Heart right ventricle (tissue), 16 donors: ENCODE results near the gene HS3ST4. TPM values are rescaled to one million over a fixed set of nuclear protein-coding genes. Genes with fewer than 3 reads are reported as not detected.

Source experiments
- ATAC-seq, 8 donors: fragments of 200-7000 bp; cut with Tn5 transposase; one replicate each; pipeline ENCODE4 v1.9.1; 2020; ENCODE audit warnings: mild to moderate bottlenecking in 8 of 8, moderate library complexity in 8 of 8, moderate number of reproducible peaks in 1 of 8
- DNase-seq, 2 donors: peaks; one replicate each; pipeline ENCODE4 v3.0.0-alpha.2; 2020
- H3K27ac ChIP-seq, 10 donors: fragments of 200-600 bp; sonication (generic) in 2 of 10; one replicate each; pipeline versions ENCODE4 v1.5.0 to v1.8.0; 2020 to 2022; ENCODE audit warnings: mild to moderate bottlenecking in 3 of 10
- H3K27me3 ChIP-seq, 7 donors: fragments of 200-600 bp; one replicate each; pipeline ENCODE4 v1.8.0; 2021 to 2022; ENCODE audit warnings: mild to moderate bottlenecking in 2 of 7
- H3K36me3 ChIP-seq, 9 donors: fragments of 200-600 bp; sonication (generic) in 1 of 9; one replicate each; pipeline versions ENCODE4 v1.5.0 to v1.8.0; 2020 to 2022; ENCODE audit warnings: mild to moderate bottlenecking in 2 of 9
- H3K4me1 ChIP-seq, 9 donors: fragments of 200-600 bp; sonication (generic) in 1 of 9; one replicate each; pipeline versions ENCODE4 v1.5.0 to v1.8.0; 2020 to 2022; ENCODE audit warnings: mild to moderate bottlenecking in 4 of 9
- H3K4me3 ChIP-seq, 10 donors: fragments of 200-600 bp; sonication (generic) in 2 of 10; one replicate each; pipeline versions ENCODE4 v1.5.0 to v1.8.0; 2020 to 2022; ENCODE audit warnings: mild to moderate bottlenecking in 7 of 10, moderate library complexity in 2 of 10
- H3K9me3 ChIP-seq, 11 donors: fragments of 200-600 bp in 10 of 11; sonication (generic) in 2 of 11; one replicate each; pipeline versions ENCODE4 v1.5.0 to v1.8.0; 2013 to 2022; ENCODE audit warnings: mild to moderate bottlenecking in 2 of 11, control low read depth in 1 of 11, moderate library complexity in 1 of 11
- CTCF ChIP-seq, 9 donors: fragments of 200-600 bp; sonication (generic) in 2 of 9; IDR thresholded peaks; one replicate each; pipeline versions ENCODE4 v1.5.0 to v1.8.0; 2021 to 2022; ENCODE audit warnings: antibody characterized with exemption in 9 of 9, mild to moderate bottlenecking in 5 of 9, moderate library complexity in 1 of 9
- WGBS, 2 donors: extraction: QIAGEN DNeasy Blood & Tissue Kit; methylation state at CpG; one replicate each; pipeline ENCODE4 v1.1.7; 2013; ENCODE audit warnings: inconsistent platforms in 1 of 2; 5-methylcytosine and 5-hydroxymethylcytosine counted together
- intact Hi-C, 10 donors: fragments of 100-400 bp; cut with DNase I; formaldehyde crosslinking; loops; one replicate each; pipeline versions ENCODE4 v1.11.1 to v1.14.2; 2022
- long read RNA-seq, 3 donors: library from polyadenylated mRNA; unstranded; transcript quantifications; one replicate each; pipeline ENCODE4 v2.0.0, GENCODE V29; 2020 to 2021
- polyA plus RNA-seq, 2 donors: library from polyadenylated mRNA; stranded (reverse); fragments of 200-250 nt; gene quantifications; one replicate each; pipeline ENCODE4 v1.2.3, GENCODE V29; 2013
- total RNA-seq, 10 donors: library from RNA; stranded (reverse); fragmentation: NEBNext Ultra II Directional in 3 of 10; extraction: Animal tissue kit (Norgen Biotek cat#: 25700) in 3 of 10; gene quantifications; one replicate each; pipeline versions ENCODE4 v1.2.1 to v1.2.4, GENCODE V29; 2021 to 2023
- donor health status: Arrhythmogenic right ventricular cardiomyopathy.
- donor health status: ischemic (EF 13 %, LVEDD 7.1; RV severe dilation, severe dysfunction).
- donor health status: healthy with polysubstance abuse.
- donor health status: DM: no; HTN: yes; CAD: no.
- donor health status: DM: no; HTN: no; CAD: no.
- donor health status: ischemic (EF 25% LVEDD 6.9; RV normal size, moderate dysfunction).
- donor health status: ischemic (EF 25% LVEDD 5.7; RV mildly dilated, moderate dysfunction).
- donor health status: healthy.
- donor health status: DM: yes; HTN: yes; CAD: no.
- donor health status: Ischemic cardiomyopathy.
- donor health status: ischemic (EF 35%, LVEDD 5.7; RV mildly dilated, moderate dysfunction).
- donor health status: nonischemic (EF 11% LVEDD 7.7; RV severe dilation, severe dysfunction).
- donor health status: DM: yes; HTN: yes; CAD: no.
- donor health status: PGD.
- donor health status: ischemic (EF 29% LVEDD 5.4; RV normal size, mild dysfunction).
- donor health status: nonischemic (EF 23%, LVEDD 6.1; RV moderate dilation, normal function).

The HS3ST4 gene
- total RNA-seq = not detected
- polyA plus RNA-seq = under 1 TPM in 1 of 2 donors, not detected in 1; 0.01 TPM
- long read RNA-seq, donor 1 = 0 reads
- long read RNA-seq, donor 2 = 0 reads
- long read RNA-seq, donor 3 = 0 reads

- DNase-seq (no peak), ATAC-seq (no peak)
- peaks cover 0 to 8% (median 0%) of the 10 kb centered on the region in 9 donors for H3K4me1 ChIP-seq
- H3K36me3 ChIP-seq = no peaks in the 10 kb centered on the region
- no peak within 1 kb of the TSS for H3K27ac ChIP-seq
- no peak for TF ChIP-seq CTCF (IDR thresholded peaks at IDR 0.05)
- peaks cover 0 to 79% (median 70%) of the 10 kb centered on the region in 7 donors for H3K27me3 ChIP-seq
- 1% methylated on average over 39 to 57 of the region's 58 CpGs for WGBS, 2 donors
- peak within 1 kb of the TSS in 9 of 10 donors; percentile 19 to 43 (median 28) for H3K4me3 ChIP-seq
- intact Hi-C loops = no loop called here
- no peaks in the 10 kb centered on the region for H3K9me3 ChIP-seq
Measured at GRCh38 chr16:25691519-25692091, at the start of gene HS3ST4. TSS of gene HS3ST4 (plus strand) at chr16:25691959.

- DNase-seq (no peak), ATAC-seq (no peak)
- Histone ChIP-seq H3K4me3 (no peak overlapping the region), H3K36me3 (no peaks in the 10 kb centered on the region), H3K4me1 (no peaks in the 10 kb centered on the region), H3K27me3 (peaks cover 0 to 6% (median 0%) of the 10 kb centered on the region in 7 donors), H3K9me3 (no peaks in the 10 kb centered on the region), H3K27ac (no peak overlapping the region)
- WGBS, 2 donors = 63 to 75% methylated on average over 4 of the region's 4 CpGs
- intact Hi-C loops = no loop called here
- TF ChIP-seq CTCF (IDR thresholded peaks at IDR 0.05) = no peak
Measured at GRCh38 chr16:25643633-25644032, 48.1 kb upstream of the HS3ST4 start.

DNA sequence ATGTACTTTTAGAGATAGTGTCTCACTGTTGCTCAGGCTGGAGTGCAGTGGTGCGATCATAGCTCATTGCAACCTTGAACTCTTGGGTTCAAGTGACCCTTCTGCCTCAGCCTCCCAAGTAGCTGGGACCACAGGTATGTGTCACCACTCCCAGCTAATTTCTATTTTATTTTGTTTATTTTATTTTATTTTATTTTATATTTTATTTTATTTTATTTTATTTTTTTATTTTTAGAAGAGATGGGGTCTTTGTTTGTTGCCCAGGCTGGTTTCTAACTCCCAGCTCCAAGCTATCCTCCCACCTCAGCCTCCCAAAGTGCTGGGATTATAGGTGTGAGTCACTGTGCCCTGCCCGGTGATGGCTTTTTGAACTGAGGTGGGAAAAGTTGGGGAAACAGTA, 35.1 kb upstream of the HS3ST4 start:
- Histone ChIP-seq H3K4me1 (no peaks in the 10 kb centered on the region), H3K9me3 (peaks cover 0 to 9% (median 0%) of the 10 kb centered on the region in 11 donors), H3K36me3 (no peaks in the 10 kb centered on the region), H3K4me3 (no peak overlapping the region), H3K27me3 (peaks cover 0 to 5% (median 0%) of the 10 kb centered on the region in 7 donors), H3K27ac (no peak overlapping the region)
- ATAC-seq (no peak), DNase-seq (no peak)
- no peak for TF ChIP-seq CTCF (IDR thresholded peaks at IDR 0.05)
- intact Hi-C loops = no loop called here
- WGBS, 2 donors = 84 to 87% methylated on average over 2 of the region's 2 CpGs

DNA sequence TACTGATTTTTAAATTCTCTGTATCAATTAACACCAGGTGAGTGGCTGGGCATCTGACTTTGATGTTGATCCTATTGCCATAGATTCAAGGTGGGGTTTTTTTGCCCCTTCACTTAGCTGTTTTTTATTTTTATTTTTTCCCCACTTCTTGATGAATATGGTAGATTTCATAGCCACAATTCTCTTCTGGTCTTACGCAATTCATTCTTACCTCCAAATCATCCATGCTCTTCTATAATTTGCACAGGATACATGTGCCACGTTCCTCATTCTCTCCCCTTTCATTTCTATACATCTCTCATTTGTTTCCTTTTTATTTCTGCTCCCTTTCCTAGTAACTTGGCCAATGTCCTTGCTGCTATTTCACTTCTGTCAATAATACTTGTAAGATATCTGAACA, 14.9 kb upstream of the HS3ST4 start:
- Histone ChIP-seq H3K36me3 (no peaks in the 10 kb centered on the region), H3K27me3 (no peaks in the 10 kb centered on the region), H3K9me3 (peaks cover 0 to 14% (median 0%) of the 10 kb centered on the region in 11 donors), H3K4me1 (no peaks in the 10 kb centered on the region), H3K27ac (no peak overlapping the region), H3K4me3 (no peak overlapping the region)
- DNase-seq (no peak), ATAC-seq (no peak)
- TF ChIP-seq CTCF (IDR thresholded peaks at IDR 0.05) = no peak
- WGBS, 2 donors = 57 to 58% methylated on average over 2 of the region's 2 CpGs
- intact Hi-C loops = no loop called here
